ENCODE results near the gene BAIAP2L1. TPM values are rescaled to one million over a fixed set of nuclear protein-coding genes. Genes with fewer than 3 reads are reported as not detected.

The BAIAP2L1 gene
- total and polyA plus RNA-seq, 2 donors: 3.7 to 4.9 TPM

- WGBS: 96% methylated on average over 6 of the region's 6 CpGs
- H3K4me1 ChIP-seq (ENCODE audit: insufficient read depth): no peaks in the 10 kb centered on the region
Observed at GRCh38 chr7:98338441-98338840, 62.4 kb downstream of the BAIAP2L1 start.

GRCh38 chr7:98335411-98335977, 65.4 kb downstream of the BAIAP2L1 start:
- Histone ChIP-seq H3K4me1 (ENCODE audit: insufficient read depth) (no peaks in the 10 kb centered on the region), H3K4me3 (ENCODE audit: low read depth, low read length) (no peak overlapping the region), H3K27ac (ENCODE audit: low read depth) (no peak overlapping the region), H3K36me3 (ENCODE audit: insufficient read depth) (no peaks in the 10 kb centered on the region)
- 92% methylated on average over 8 of the region's 8 CpGs for WGBS
- DNase-seq (ENCODE audit: extremely low spot score): no peak

More at GRCh38 chr7:98338441-98338840, 62.4 kb downstream of the BAIAP2L1 start:
- no peak overlapping the region for H3K4me3 ChIP-seq (ENCODE audit: low read depth, low read length)
- no peak for DNase-seq (ENCODE audit: extremely low spot score)
- H3K27ac ChIP-seq (ENCODE audit: low read depth): no peak overlapping the region
- H3K36me3 ChIP-seq (ENCODE audit: insufficient read depth): no peaks in the 10 kb centered on the region

GRCh38 chr7:98334081-98334480, 66.8 kb downstream of the BAIAP2L1 start:
- Histone ChIP-seq H3K27ac (ENCODE audit: low read depth) (no peak overlapping the region), H3K36me3 (ENCODE audit: insufficient read depth) (no peaks in the 10 kb centered on the region), H3K4me3 (ENCODE audit: low read depth, low read length) (no peak overlapping the region), H3K4me1 (ENCODE audit: insufficient read depth) (no peaks in the 10 kb centered on the region)
- DNase-seq (ENCODE audit: extremely low spot score): no peak
- 48% methylated on average over 1 of the region's 1 CpG for WGBS

GRCh38 chr7:98330926-98331529, 69.9 kb downstream of the BAIAP2L1 start:
- WGBS: 91% methylated on average over 5 of the region's 5 CpGs
- Histone ChIP-seq H3K4me3 (ENCODE audit: low read depth, low read length) (no peak overlapping the region), H3K4me1 (ENCODE audit: insufficient read depth) (peaks cover 1% of the 10 kb centered on the region), H3K36me3 (ENCODE audit: insufficient read depth) (no peaks in the 10 kb centered on the region), H3K27ac (ENCODE audit: low read depth) (no peak overlapping the region)
- no peak for DNase-seq (ENCODE audit: extremely low spot score)

GRCh38 chr7:98329791-98330373, 71.0 kb downstream of the BAIAP2L1 start:
- H3K27ac ChIP-seq (ENCODE audit: low read depth): no peak overlapping the region
- peaks cover 1% of the 10 kb centered on the region for H3K4me1 ChIP-seq (ENCODE audit: insufficient read depth)
- no peak for DNase-seq (ENCODE audit: extremely low spot score)
- WGBS: 39% methylated on average over 9 of the region's 9 CpGs
- no peaks in the 10 kb centered on the region for H3K36me3 ChIP-seq (ENCODE audit: insufficient read depth)
- H3K4me3 ChIP-seq (ENCODE audit: low read depth, low read length): no peak overlapping the region

- peaks cover 1% of the 10 kb centered on the region for H3K4me1 ChIP-seq (ENCODE audit: insufficient read depth)
- 38% methylated on average over 14 of the region's 14 CpGs for WGBS
- H3K27ac ChIP-seq (ENCODE audit: low read depth): no peak overlapping the region
Observed at GRCh38 chr7:98329100-98329790, 71.6 kb downstream of the BAIAP2L1 start.

GRCh38 chr7:98324782-98325181, 76.1 kb downstream of the BAIAP2L1 start:
- DNase-seq (ENCODE audit: extremely low spot score): no peak
- WGBS: 91% methylated on average over 6 of the region's 6 CpGs
- no peaks in the 10 kb centered on the region for H3K36me3 ChIP-seq (ENCODE audit: insufficient read depth)
- H3K4me3 ChIP-seq (ENCODE audit: low read depth, low read length): no peak overlapping the region
- H3K4me1 ChIP-seq (ENCODE audit: insufficient read depth): peaks cover 1% of the 10 kb centered on the region
- no peak overlapping the region for H3K27ac ChIP-seq (ENCODE audit: low read depth)

More at GRCh38 chr7:98329100-98329790, 71.6 kb downstream of the BAIAP2L1 start:
- no peak overlapping the region for H3K4me3 ChIP-seq (ENCODE audit: low read depth, low read length)
- no peaks in the 10 kb centered on the region for H3K36me3 ChIP-seq (ENCODE audit: insufficient read depth)
- no peak for DNase-seq (ENCODE audit: extremely low spot score)

GRCh38 chr7:98323597-98324322, 77.1 kb downstream of the BAIAP2L1 start:
- no peak for DNase-seq (ENCODE audit: extremely low spot score)
- 57% methylated on average over 28 of the region's 28 CpGs for WGBS
- Histone ChIP-seq H3K36me3 (ENCODE audit: insufficient read depth) (no peaks in the 10 kb centered on the region), H3K27ac (ENCODE audit: low read depth) (no peak overlapping the region), H3K4me3 (ENCODE audit: low read depth, low read length) (no peak overlapping the region), H3K4me1 (ENCODE audit: insufficient read depth) (peaks cover 1% of the 10 kb centered on the region)

GRCh38 chr7:98322331-98323270, 78.3 kb downstream of the BAIAP2L1 start:
- DNase-seq (ENCODE audit: extremely low spot score): no peak
- 61% methylated on average over 24 of the region's 24 CpGs for WGBS
- H3K27ac ChIP-seq (ENCODE audit: low read depth): no peak overlapping the region
- peaks cover 1% of the 10 kb centered on the region for H3K4me1 ChIP-seq (ENCODE audit: insufficient read depth)
- H3K36me3 ChIP-seq (ENCODE audit: insufficient read depth): no peaks in the 10 kb centered on the region
- no peak overlapping the region for H3K4me3 ChIP-seq (ENCODE audit: low read depth, low read length)

- WGBS: 69% methylated on average over 10 of the region's 10 CpGs
- no peak for DNase-seq (ENCODE audit: extremely low spot score)
Observed at GRCh38 chr7:98321301-98321700, 79.6 kb downstream of the BAIAP2L1 start.

GRCh38 chr7:98319176-98319575, 81.7 kb downstream of the BAIAP2L1 start:
- Histone ChIP-seq H3K27ac (ENCODE audit: low read depth) (no peak overlapping the region), H3K4me1 (ENCODE audit: insufficient read depth) (no peaks in the 10 kb centered on the region), H3K4me3 (ENCODE audit: low read depth, low read length) (no peak overlapping the region), H3K36me3 (ENCODE audit: insufficient read depth) (no peaks in the 10 kb centered on the region)
- 90% methylated on average over 9 of the region's 9 CpGs for WGBS
- no peak for DNase-seq (ENCODE audit: extremely low spot score)

More at GRCh38 chr7:98321301-98321700, 79.6 kb downstream of the BAIAP2L1 start:
- no peaks in the 10 kb centered on the region for H3K36me3 ChIP-seq (ENCODE audit: insufficient read depth)
- H3K4me3 ChIP-seq (ENCODE audit: low read depth, low read length): no peak overlapping the region
- H3K4me1 ChIP-seq (ENCODE audit: insufficient read depth): no peaks in the 10 kb centered on the region
- H3K27ac ChIP-seq (ENCODE audit: low read depth): no peak overlapping the region

- Histone ChIP-seq H3K4me3 (ENCODE audit: low read depth, low read length) (no peak overlapping the region), H3K36me3 (ENCODE audit: insufficient read depth) (no peaks in the 10 kb centered on the region), H3K27ac (ENCODE audit: low read depth) (no peak overlapping the region), H3K4me1 (ENCODE audit: insufficient read depth) (no peaks in the 10 kb centered on the region)
- WGBS: 95% methylated on average over 14 of the region's 14 CpGs
- no peak for DNase-seq (ENCODE audit: extremely low spot score)
Observed at GRCh38 chr7:98317366-98318040, 83.4 kb downstream of the BAIAP2L1 start.
